Astrocyte (in vitro differentiated cells and primary cell): ENCODE data around the gene OTOF.

Source experiments
- EZH2 ChIP-seq: IDR thresholded peaks from 2 replicates; pipeline ENCODE4 v1.6.1; 2012; ENCODE audit warnings: mild to moderate bottlenecking, low read length, inconsistent platforms; ENCODE audit not compliant: insufficient read depth
- TF ChIP-seq, protein P1 (sequence below): IDR thresholded peaks from 2 replicates; pipeline ENCODE4 v1.5.1; 2011; ENCODE audit warnings: low read depth, mild to moderate bottlenecking, inconsistent platforms, low read length, moderate library complexity; ENCODE audit not compliant: insufficient read depth

GRCh38 chr2:26444236-26444635 is 33.7 kb downstream of the OTOF start:
- TF ChIP-seq, protein P1, sequence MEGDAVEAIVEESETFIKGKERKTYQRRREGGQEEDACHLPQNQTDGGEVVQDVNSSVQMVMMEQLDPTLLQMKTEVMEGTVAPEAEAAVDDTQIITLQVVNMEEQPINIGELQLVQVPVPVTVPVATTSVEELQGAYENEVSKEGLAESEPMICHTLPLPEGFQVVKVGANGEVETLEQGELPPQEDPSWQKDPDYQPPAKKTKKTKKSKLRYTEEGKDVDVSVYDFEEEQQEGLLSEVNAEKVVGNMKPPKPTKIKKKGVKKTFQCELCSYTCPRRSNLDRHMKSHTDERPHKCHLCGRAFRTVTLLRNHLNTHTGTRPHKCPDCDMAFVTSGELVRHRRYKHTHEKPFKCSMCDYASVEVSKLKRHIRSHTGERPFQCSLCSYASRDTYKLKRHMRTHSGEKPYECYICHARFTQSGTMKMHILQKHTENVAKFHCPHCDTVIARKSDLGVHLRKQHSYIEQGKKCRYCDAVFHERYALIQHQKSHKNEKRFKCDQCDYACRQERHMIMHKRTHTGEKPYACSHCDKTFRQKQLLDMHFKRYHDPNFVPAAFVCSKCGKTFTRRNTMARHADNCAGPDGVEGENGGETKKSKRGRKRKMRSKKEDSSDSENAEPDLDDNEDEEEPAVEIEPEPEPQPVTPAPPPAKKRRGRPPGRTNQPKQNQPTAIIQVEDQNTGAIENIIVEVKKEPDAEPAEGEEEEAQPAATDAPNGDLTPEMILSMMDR, result no peak
- TF ChIP-seq EZH2, result no peak
